HepG2 (cell line): Measurements from ENCODE around the gene PXMP2. TPM values are rescaled to one million over a fixed set of nuclear protein-coding genes. Genes with fewer than 3 reads are reported as not detected.

Experiments used
- ATAC-seq: fragments of 200-7000 bp; cut with Tn5 transposase; 3 replicates; pipeline ENCODE4 v1.9.1; 2020; ENCODE audit warnings: mild to moderate bottlenecking, moderate library complexity
- BruUV-seq: library from RNA; stranded (reverse); fragments of 400-500 nt; replicated peaks from 2 replicates; lab custom pipeline; 2021; lab: Mats Ljungman, UMichigan
- CTCF ChIA-PET: fragments of 300-600 bp; formaldehyde crosslinking; extraction: SDS; loops from one replicate; lab custom pipeline; 2021; ENCODE audit warnings: low total read pairs, inconsistent platforms, low intra/inter-chr PET ratio; lab: Yijun Ruan, JAX
- POLR2A ChIA-PET: fragments of 350-600 bp; sonication (Branson Sonifier 250); formaldehyde crosslinking; loops from one replicate; lab custom pipeline; 2020; ENCODE audit warnings: antibody characterized with exemption, inconsistent platforms; lab: Yijun Ruan, JAX
- DNase-seq: peaks from one replicate; pipeline ENCODE4 v3.0.0-alpha.2; 2015; ENCODE audit warnings: low spot score
- FAIRE-seq: peaks from 3 replicates; lab custom pipeline; 2011; peaks lifted over from hg19 to GRCh38; lab: Jason Lieb, UNC
- H2AFZ ChIP-seq: one replicate; pipeline ENCODE4 v1.6.1; 2011; ENCODE audit warnings: low read length, inconsistent platforms
- H3K27ac ChIP-seq: fragments of 300-600 bp; 3 replicates; pipeline ENCODE4 v1.8.0; 2011; ENCODE audit warnings: mixed run types, mild to moderate bottlenecking, mixed read lengths, low read length, inconsistent platforms; ENCODE audit not compliant: insufficient read depth; ENCODE audit errors: extremely low read length
- H3K27me3 ChIP-seq, 2 experiments: fragments of 200-600 bp in 1 of 2; 2 replicates in 1 of 2; 3 replicates in 1 of 2; pipeline versions ENCODE4 v1.6.0 to v1.8.0; 2011; ENCODE audit warnings: low read length in 2 of 2, mild to moderate bottlenecking in 2 of 2, moderate library complexity in 2 of 2, inconsistent platforms in 1 of 2; ENCODE audit not compliant: insufficient read depth in 2 of 2, control insufficient read depth in 1 of 2
- H3K36me3 ChIP-seq, 2 experiments: fragments of 200-600 bp in 1 of 2; replicated peaks in 1 of 2; 2 replicates in 1 of 2; 3 replicates in 1 of 2; pipeline versions ENCODE4 v1.5.1 to v1.8.0; 2011; ENCODE audit warnings: low read length in 2 of 2, inconsistent platforms in 1 of 2; ENCODE audit not compliant: insufficient read depth in 2 of 2, control insufficient read depth in 1 of 2
- H3K4me1 ChIP-seq: 2 replicates; pipeline ENCODE4 v1.5.1; 2012; ENCODE audit warnings: low read length, inconsistent platforms; ENCODE audit not compliant: insufficient read depth
- H3K4me2 ChIP-seq: 2 replicates; pipeline ENCODE4 v1.6.0; 2011; ENCODE audit warnings: low read depth, low read length, inconsistent platforms
- H3K4me3 ChIP-seq, 3 experiments: fragments of 200-600 bp in 1 of 3; sonication (generic), shearing (Covaris generic) in 1 of 3; replicated peaks in 1 of 3; 2 replicates each; pipeline ENCODE4 v1.5.1; 2011 to 2016; ENCODE audit warnings: low read length in 3 of 3, inconsistent platforms in 2 of 3, low read depth in 2 of 3, mild to moderate bottlenecking in 2 of 3, control low read depth in 1 of 3, mixed read lengths in 1 of 3; ENCODE audit not compliant: insufficient read depth in 1 of 3
- H3K79me2 ChIP-seq: one replicate; pipeline ENCODE4 v1.6.1; 2011; ENCODE audit warnings: low read length, inconsistent platforms; ENCODE audit not compliant: insufficient read depth
- H3K9ac ChIP-seq: 2 replicates; pipeline ENCODE4 v1.6.0; 2011; ENCODE audit warnings: mild to moderate bottlenecking, low read depth, low read length, inconsistent platforms; ENCODE audit not compliant: insufficient read depth
- H3K9me3 ChIP-seq: 2 replicates; pipeline ENCODE4 v1.5.1; 2012; ENCODE audit warnings: mild to moderate bottlenecking, low read length
- H4K20me1 ChIP-seq: 2 replicates; pipeline ENCODE4 v1.6.0; 2011; ENCODE audit warnings: inconsistent platforms, mild to moderate bottlenecking, low read length, moderate library complexity; ENCODE audit not compliant: insufficient read depth
- AGO2 ChIP-seq: fragments of 200-400 bp; formaldehyde crosslinking; optimal IDR thresholded peaks from 2 replicates; pipeline ENCODE3; 2017; ENCODE audit warnings: mild to moderate bottlenecking, low read depth, low read length, moderate library complexity
- SIX1 ChIP-seq: sonication (generic); formaldehyde crosslinking; IDR thresholded peaks from 2 replicates; pipeline ENCODE4 v1.4.0; 2020; ENCODE audit warnings: missing genetic modification reagents, borderline replicate concordance
- ZBTB37 ChIP-seq: sonication (generic); formaldehyde crosslinking; IDR thresholded peaks from 2 replicates; pipeline ENCODE4 v1.4.0; 2020; ENCODE audit warnings: mild to moderate bottlenecking, missing genetic modification reagents
- WGBS: methylation state at CpG from one replicate; pipeline ENCODE4 v1.1.6; 2017; ENCODE audit warnings: low lambda C conversion rate; 5-methylcytosine and 5-hydroxymethylcytosine counted together
- in situ Hi-C: cut with HindIII; loops from 2 replicates; pipeline ENCODE4 v1.10.0; 2017; ENCODE audit warnings: low pct_unique_long_range_greater_than_20kb; ENCODE audit not compliant: extremely low pct_ligation_motif_present
- intact Hi-C: fragments of 100-400 bp; cut with micrococcal nuclease; formaldehyde crosslinking; loops from one replicate; pipeline ENCODE4 v1.10.0; 2022; ENCODE audit not compliant: unreplicated experiment
- polyA plus RNA-seq, 8 experiments: library from polyadenylated mRNA; depleted of rRNA in 3 of 8; stranded (reverse) in 7 of 8; unstranded in 1 of 8; fragments of >200 nt; fragmentation: Illumina TruSeq in 4 of 8; extraction: Trizol in 4 of 8; gene quantifications; 2 replicates each; pipeline versions ENCODE4 v1.2.1 to v1.2.3, GENCODE V29; 2011 to 2016; ENCODE audit warnings: low read depth in 4 of 8, missing spikeins in 1 of 8, mixed read lengths in 1 of 8; ENCODE audit not compliant: insufficient read depth in 1 of 8
- total RNA-seq, 5 experiments: library from RNA; depleted of rRNA; stranded (reverse); fragments of >200 nt; fragmentation: Illumina TruSeq; extraction: Trizol; gene quantifications; 2 replicates each; pipeline ENCODE4 v1.2.3, GENCODE V29; 2016; ENCODE audit warnings: low read depth in 1 of 5

PXMP2 gene
- total and polyA plus RNA-seq, 2 of the 13 experiments (the other 11 are each of a cell fraction or from before 2014, with no cell fraction given), result 25.5 to 42.9 TPM

GRCh38 chr12:132703641-132704040 is 16.3 kb downstream of the PXMP2 start:
- Histone ChIP-seq H3K9ac (no peak overlapping the region), H4K20me1 (no peaks in the 10 kb centered on the region), H3K36me3 (peaks cover 9 to 25% of the 10 kb centered on the region in 2 experiments; a peak in 4 of 5 replicates), H3K4me1 (peaks cover 12% of the 10 kb centered on the region; the same call in 1 of the 2 replicates), H3K27ac (no peak overlapping the region), H2AFZ (no peak overlapping the region), H3K79me2 (no peaks in the 10 kb centered on the region), H3K27me3 (no peaks in the 10 kb centered on the region), H3K9me3 (no peaks in the 10 kb centered on the region), H3K4me2 (no peak overlapping the region), H3K4me3 (no peak overlapping the region)
- ChIA-PET POLR2A (no interaction called here), CTCF (no interaction called here)
- 96% methylated on average over 9 of the region's 9 CpGs for WGBS
- BruUV-seq, result no TSS peak
- in situ Hi-C loops (no loop called here), intact Hi-C loops (no loop called here)
- FAIRE-seq, result no peak
- no peak for ATAC-seq
- TF ChIP-seq AGO2 (peak; percentile 38), SIX1 (CRISPR knock-in tag) (no peak)
- no peak for DNase-seq

GRCh38 chr12:132707241-132707640 is 19.9 kb downstream of the PXMP2 start:
- H3K4me3 ChIP-seq, result no peak overlapping the region
- no peak overlapping the region for H3K4me2 ChIP-seq
- WGBS, result 98% methylated on average over 6 of the region's 6 CpGs
- in situ Hi-C loops, result no loop called here
- CTCF ChIA-PET, result no interaction called here
- H3K9me3 ChIP-seq, result no peaks in the 10 kb centered on the region
- no peak for ATAC-seq
- peaks cover 18% of the 10 kb centered on the region for H3K79me2 ChIP-seq
- no peak overlapping the region for H3K27ac ChIP-seq
- no peaks in the 10 kb centered on the region for H3K27me3 ChIP-seq
- intact Hi-C loops, result no loop called here
- peaks cover 9% of the 10 kb centered on the region for H3K4me1 ChIP-seq
- no peaks in the 10 kb centered on the region for H4K20me1 ChIP-seq
- H3K9ac ChIP-seq, result no peak overlapping the region
- no peak for DNase-seq
- H2AFZ ChIP-seq, result no peak overlapping the region
- H3K36me3 ChIP-seq, result peaks cover 2 to 10% of the 10 kb centered on the region in 2 experiments; a peak in 2 of 5 replicates
- no peak for TF ChIP-seq ZBTB37 (CRISPR knock-in tag)
- no peak for FAIRE-seq
- POLR2A ChIA-PET, result no interaction called here
- BruUV-seq, result no TSS peak
